Adipose tissue (tissue), 3 donors: ENCODE data around the gene BSDC1. TPM values are rescaled to one million over a fixed set of nuclear protein-coding genes. Genes with fewer than 3 reads are reported as not detected.
"Not testable (repeated sequence)": the region's sequence is repeated elsewhere in the genome, so short reads cannot be mapped to it uniquely, and the experiment has no call there.

Experiments used
- H3K27ac ChIP-seq: one replicate; pipeline ENCODE4 v1.5.1; 2013; ENCODE audit warnings: low read depth, low read length
- WGBS, 3 donors: extraction: QIAGEN DNeasy Blood & Tissue Kit; methylation state at CpG; one replicate each; pipeline ENCODE4 v1.1.7; 2013; 5-methylcytosine and 5-hydroxymethylcytosine counted together
- polyA plus RNA-seq, 3 donors: library from polyadenylated mRNA; stranded (reverse); fragments of 200-250 nt; gene quantifications; one replicate each; pipeline ENCODE4 v1.2.3, GENCODE V29; 2013
- donor health status: healthy with polysubstance abuse.
- donor health status: Bipolar disorder and iron deficiency.
- donor health status: healthy.

The BSDC1 gene
- polyA plus RNA-seq, 3 donors = 38.7 to 43.1 (median 43.0) TPM

DNA sequence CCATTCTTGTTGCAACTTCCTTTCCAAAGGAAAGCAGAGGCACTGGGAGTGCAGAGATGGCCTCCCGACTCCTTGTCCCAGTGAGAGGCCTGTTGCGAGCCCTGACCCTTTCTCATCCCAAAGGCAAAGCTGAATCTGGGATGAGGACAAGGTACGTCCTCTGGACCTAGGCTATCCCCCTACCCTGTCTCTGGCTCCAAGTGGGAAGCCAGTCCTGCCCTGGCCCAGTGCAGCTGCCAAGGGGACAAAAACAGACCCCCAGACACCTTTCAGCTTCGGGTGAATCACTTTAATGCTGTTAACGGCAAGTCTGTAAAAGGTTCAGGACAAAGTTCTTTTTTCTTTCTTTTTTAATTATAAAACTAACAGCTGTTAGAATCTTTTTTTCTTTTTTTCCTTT lies 29.4 kb downstream of the BSDC1 start:
- H3K27ac ChIP-seq = no peak overlapping the region
- 88 to 92% (median 89%) methylated on average over 5 of the region's 5 CpGs for WGBS, 3 donors

DNA sequence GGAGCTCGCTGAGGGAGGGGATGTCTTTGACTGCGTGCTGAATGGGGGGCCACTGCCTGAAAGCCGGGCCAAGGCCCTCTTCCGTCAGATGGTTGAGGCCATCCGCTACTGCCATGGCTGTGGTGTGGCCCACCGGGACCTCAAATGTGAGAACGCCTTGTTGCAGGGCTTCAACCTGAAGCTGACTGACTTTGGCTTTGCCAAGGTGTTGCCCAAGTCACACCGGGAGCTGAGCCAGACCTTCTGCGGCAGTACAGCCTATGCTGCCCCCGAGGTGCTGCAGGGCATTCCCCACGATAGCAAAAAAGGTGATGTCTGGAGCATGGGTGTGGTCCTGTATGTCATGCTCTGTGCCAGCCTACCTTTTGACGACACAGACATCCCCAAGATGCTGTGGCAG lies 30.5 kb downstream of the BSDC1 start:
- H3K27ac ChIP-seq = no peak overlapping the region
- 85 to 93% (median 90%) methylated on average over 12 of the region's 12 CpGs for WGBS, 3 donors

DNA sequence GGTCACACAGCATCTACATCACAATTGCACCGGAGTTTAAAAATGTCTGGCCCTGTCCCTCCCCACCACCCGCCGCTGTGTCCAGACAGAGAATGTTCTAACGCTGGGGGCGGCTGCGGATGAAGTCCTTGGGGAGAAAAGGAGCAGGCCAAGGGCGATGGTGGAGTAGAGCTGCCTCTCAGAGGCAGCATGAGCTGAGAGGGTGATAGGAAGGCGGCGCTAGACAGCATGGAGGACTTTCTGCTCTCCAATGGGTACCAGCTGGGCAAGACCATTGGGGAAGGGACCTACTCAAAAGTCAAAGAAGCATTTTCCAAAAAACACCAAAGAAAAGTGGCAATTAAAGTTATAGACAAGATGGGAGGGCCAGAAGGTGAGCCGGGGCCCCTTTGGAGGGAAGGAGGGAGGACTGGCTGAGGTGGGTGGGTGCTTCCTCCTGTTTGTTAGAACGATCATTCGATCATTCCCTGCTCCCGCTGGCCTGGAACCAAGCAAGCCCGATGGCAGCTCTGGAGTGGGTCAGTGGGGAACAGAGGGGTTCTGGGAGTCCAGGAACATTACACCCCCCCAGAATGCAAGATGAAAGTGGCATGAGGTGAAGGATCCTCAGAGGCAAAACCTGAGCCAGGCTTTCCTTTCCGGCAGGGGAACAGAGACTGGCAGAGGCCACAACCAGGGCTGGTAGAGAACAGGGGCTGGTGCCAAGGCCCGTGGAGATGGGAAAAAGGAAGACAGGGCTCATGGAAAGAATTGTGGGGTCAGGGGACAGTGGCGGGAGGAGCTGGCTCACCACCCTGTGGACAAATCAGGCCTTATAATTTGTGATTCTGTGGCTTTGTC lies 31.5 kb downstream of the BSDC1 start, which contains the start of the genes FAM229A and TSSK3:
Gene FAM229A (minus strand): TSS at position 12 of the 840 bp plus-strand sequence. CDS start 394 bp downstream, outside the sequence.
Gene TSSK3 (plus strand): TSS at position 66 of the 840 bp plus-strand sequence. CDS start 163 bp downstream, at position 229.
- peak within 1 kb of the TSS; percentile 21 for H3K27ac ChIP-seq
- 63 to 68% (median 65%) methylated on average over 17 of the region's 17 CpGs for WGBS, 3 donors

DNA sequence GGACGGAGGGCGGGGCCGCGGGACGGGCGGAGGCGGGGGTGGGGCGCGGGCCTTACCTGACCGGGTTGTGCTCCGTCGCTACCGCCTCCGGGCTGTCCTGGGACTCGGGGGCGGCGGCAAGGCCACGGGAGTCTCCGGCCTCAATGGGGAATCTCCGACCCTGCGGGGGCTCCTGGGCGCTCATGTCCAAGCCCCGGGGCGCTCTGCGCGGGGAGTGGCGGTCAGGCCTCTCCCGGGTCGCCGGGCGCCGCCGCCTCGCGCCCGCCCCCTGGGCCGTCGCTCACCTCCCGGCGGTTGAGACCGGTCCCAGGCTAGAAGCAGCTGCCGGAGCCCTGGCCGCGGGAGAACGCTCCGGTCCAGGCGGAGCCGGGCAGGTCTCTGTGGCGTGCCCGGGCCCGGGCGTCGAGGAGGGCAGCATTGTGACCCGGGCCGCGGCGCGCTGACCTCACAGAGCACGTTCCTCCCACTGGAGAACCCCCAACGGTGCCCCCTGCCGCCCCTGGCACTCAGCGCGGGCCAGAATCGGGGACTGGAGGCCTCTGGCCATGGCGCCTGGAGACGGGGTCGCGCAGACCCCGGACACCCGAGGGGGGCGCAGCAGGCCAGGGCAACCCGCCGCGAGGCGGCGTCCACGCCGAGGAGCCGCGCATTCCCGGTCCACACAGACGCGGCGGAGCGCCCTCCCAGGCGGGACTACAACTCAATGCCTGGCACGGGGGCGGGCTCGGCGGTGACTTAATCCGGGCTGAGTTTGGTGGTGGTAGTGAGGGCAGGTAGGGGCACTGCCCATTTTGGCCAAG lies 32.4 kb downstream of the BSDC1 start:
- H3K27ac ChIP-seq = peak overlapping the region; percentile 21
- 1 to 3% (median 3%) methylated on average over 70 to 91 of the region's 91 CpGs for WGBS, 3 donors

DNA sequence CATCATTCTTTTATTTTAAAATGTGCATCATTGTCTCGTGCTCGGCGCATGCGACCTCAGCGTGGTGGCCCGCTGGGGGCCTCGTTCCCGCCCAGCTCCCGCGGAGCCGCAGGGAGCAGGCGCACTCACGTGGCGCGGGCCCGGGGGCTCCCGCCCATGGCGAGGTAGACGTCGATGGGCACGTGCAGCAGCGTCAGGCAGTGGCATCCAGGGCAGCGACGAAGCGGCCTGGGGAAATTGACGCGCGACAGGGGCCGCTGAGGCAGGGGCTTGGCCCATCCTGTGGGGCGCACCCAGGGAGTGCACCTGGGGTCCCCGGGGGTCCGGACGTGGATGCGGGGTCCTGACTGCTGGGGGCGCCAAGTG lies 33.0 kb downstream of the BSDC1 start:
- H3K27ac ChIP-seq = no peak overlapping the region
- 54 to 65% (median 64%) methylated on average over 35 of the region's 35 CpGs for WGBS, 3 donors

DNA sequence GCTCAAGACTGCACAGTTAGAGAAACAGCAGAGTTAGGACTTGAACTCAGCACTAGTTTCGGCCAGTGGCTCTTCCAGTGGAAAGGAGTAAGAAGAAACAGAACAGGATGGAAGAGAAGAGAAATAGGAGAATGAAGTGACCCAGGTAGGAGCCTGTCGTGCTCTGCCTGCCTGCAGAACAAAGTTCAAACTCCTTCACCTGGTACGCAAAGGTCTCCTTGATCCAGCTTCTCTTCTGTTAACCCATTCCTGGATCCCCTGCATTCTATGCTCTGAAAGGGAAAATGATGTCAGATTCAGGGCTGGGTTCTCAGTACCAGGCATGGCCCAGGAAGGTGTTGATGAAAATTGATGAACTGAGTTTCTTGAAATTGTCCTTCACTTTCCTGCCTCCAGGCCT lies 35.8 kb downstream of the BSDC1 start:
- H3K27ac ChIP-seq = no peak overlapping the region
- 51 to 94% (median 78%) methylated on average over 3 of the region's 3 CpGs for WGBS, 3 donors

DNA sequence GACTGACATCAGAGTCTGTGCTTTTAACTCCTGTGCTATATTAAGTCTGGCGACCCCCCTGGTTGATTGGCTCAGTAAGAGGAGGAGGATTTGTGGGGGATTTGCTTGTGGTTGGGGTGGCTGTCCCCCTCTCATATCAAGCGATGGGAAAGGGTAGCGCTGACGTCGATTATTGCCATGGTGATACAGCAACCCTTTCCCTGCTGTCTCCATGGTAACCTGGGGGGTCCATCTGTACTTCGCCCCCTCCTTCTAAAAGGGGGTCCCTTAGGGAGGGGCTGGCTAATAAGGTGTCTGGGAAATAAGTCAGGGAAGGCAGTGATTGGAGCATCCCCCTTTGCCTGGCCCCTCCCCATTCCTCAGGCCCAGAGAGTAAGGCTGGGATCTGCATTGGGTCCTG lies 36.6 kb downstream of the BSDC1 start:
- no peak overlapping the region for H3K27ac ChIP-seq
- WGBS, 3 donors = 74 to 79% (median 78%) methylated on average over 6 of the region's 6 CpGs

DNA sequence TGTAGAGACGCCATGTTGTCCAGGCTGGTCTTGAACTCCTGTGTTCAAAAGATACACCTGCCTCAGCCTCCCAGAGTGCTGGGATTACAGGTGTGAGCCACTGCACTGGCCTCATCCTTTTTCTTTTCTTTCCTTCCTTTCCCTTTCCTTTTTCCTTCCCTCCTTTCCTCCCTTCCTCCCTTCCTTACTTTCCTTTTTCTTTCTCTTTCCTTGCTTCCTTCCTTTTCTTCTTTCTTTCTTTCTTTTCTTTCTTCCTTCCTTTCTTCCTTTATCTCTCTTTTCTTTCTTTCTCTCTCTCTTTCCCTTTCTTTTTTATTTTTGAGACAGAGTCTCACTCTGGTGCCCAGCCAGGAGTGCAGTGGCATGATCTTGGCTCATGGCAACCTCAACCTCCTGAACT lies 37.8 kb downstream of the BSDC1 start:
- 95 to 100% (median 96%) methylated on average over 1 of the region's 1 CpG for WGBS, 3 donors
- H3K27ac ChIP-seq = no peak overlapping the region

DNA sequence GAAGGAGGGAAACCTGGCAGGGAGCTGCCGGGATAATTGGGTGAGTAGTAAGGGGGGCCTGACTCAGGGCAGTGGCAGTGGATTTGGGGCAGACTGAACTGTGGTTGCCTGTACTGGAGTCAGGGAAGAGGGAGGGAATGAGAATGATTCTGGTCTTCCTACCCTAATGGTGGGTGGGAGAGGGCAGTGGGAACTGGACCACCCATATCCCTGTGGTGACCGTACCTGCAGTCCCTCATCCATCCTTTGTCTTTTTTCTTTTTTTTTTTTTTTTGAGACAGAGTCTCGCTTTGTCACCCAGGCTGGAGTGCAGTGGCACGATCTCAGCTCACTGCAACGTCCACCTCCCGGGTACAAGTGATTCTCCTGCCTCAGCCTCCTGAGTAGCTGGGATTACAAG lies 38.5 kb downstream of the BSDC1 start:
- WGBS, 3 donors = 92 to 96% (median 92%) methylated on average over 6 of the region's 6 CpGs
- not testable (repeated sequence) for H3K27ac ChIP-seq

DNA sequence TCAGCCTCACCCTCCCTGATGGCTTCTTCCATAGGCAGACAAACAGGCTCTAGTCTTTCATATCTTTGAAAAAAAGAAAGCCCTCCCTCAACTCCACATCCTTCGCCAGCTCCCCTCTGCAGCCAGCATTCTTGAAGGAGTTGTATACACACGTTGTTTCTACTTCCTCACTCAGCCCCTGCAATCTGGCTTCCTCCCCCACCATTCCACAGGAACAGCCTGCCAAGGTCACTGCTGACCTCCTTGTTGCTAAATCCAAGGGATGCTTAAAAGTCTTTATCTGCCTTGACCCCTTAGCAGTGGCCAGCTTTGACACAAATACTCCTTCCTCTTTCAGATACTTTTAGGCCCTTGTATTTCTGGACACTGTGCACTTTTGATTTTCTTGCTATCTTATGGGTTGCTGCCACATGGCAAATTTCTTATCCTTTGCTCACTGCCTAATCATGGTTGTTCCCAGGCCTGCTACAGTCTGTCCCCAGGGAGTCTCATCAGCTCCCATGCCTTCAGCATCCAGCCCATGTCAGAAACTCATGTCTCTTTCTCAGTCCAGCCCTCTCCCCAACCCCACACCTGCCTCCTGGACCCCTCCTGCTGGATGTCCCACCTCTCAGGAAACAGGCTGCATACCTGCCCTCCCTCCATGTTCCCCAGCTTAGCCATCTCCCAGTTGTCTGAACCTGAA lies 40.2 kb downstream of the BSDC1 start:
- no peak overlapping the region for H3K27ac ChIP-seq
- 34 to 39% (median 39%) methylated on average over 2 of the region's 2 CpGs for WGBS, 3 donors

DNA sequence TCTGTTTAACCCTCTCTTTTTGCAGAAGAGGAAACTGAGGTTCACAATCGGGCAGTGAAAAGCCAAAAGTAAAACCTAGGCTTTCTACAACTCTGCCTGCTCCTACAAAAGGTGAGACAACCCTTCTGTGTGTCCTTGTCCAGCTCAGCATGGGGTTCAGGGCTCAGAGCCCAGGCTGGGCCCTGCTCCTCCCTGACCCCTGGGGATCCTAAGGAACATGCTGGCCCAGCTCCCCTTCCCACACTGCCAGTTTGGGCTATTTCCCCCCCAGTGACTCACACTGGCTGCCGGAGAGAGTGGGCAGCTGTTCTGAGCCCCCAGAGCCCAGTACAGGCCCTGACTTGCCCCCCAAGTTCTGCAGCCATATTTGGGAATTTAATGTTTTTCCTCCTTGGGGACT lies 40.8 kb downstream of the BSDC1 start:
- 39 to 80% (median 40%) methylated on average over 2 of the region's 2 CpGs for WGBS, 3 donors
- H3K27ac ChIP-seq = no peak overlapping the region

DNA sequence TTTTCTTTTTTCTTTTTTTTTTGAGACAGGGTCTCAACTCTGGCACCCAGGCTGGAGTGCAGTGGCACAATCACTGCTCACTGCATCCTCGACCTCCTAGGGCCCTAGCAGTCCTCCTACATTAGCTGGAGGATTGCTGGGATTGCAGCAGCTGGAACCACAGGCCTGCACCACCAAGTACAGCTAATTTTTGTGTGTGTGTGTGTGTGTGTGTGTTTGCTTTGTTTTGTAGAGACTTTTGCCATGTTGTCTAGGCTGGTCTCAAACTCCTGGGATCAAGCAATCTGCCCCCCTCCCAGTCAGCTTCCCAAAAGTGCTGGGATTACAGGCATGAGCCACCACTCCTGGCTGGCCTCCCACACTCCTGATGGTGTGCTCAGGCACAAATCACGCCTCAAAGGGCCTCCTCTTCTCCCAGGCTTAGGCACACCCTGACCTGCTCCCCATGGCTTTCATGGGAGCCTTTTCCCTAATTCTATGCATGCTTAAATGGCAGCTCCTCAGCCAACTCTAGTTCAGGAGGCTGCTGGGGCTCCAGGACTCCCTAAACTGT lies 41.3 kb downstream of the BSDC1 start:
- 61 to 73% (median 61%) methylated on average over 2 of the region's 2 CpGs for WGBS, 3 donors
- H3K27ac ChIP-seq = no peak overlapping the region

DNA sequence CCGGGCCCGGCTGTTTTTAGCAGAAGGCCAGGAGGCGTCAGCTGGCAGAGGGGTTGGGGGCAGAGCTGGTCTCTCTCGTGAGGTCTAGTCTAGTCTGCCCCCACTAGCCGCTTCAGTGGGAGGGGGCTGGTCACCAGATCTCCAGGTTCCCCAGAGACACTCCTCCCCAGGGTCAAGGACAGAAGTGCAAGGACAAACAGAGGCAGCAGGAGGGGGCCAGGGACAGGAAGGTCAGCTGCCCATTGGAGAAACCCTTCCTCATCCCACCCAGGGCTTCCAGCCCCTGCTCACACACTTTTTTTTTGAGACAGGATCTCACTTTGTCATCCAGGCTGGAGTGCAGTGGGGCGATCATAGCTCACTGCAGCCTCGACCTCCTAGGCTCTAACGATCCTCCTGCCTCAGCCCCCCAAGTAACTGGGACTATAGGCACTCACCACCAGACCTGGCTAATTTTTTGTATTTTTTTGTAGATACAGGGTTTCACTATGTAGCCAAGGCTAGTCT lies 41.9 kb downstream of the BSDC1 start:
- 32 to 50% (median 46%) methylated on average over 8 of the region's 8 CpGs for WGBS, 3 donors
- H3K27ac ChIP-seq = no peak overlapping the region

DNA sequence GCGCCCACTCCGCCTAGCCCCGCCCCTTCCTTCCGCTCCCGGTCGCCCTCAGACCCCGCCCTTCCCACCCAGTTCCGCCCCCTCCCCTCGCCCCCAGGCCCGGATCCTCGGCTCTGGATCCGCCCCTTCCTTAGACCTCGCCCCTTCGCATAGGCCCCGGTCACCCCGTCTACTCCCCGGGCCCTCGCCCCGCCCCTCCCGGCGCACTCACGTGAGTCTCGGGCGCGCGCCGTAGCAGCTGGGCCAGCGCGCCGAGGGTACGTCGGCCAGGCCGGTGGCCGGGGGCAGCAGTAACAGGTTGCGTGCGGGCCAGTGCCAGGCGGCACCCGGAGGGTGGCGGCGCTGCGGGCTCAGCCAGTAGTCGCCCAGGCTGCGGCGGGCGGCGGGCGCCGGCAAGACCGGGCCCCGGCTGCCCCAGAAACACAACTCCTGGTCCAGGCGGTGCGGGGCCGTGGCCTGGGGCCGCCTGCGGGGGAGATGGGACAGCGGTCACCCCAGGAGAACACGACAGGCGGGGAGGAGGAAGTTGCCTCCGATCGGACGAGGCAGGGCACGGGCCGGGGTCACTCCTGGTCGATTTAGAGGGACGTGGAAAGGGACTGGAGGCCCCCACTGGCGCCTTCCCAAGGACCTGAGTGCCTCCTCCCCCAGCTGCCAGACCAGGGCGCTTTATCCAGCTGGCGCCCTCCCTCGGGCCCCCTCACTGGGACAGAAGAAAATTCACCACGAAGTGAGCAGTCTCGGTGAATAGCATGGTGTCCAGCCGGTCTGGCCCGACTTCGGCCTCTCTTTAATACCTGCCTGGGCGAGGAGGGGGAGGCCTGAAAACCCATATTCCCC lies 42.6 kb downstream of the BSDC1 start:
- 0 to 2% (median 2%) methylated on average over 62 to 75 of the region's 75 CpGs for whole genome bisulfite sequencing, 3 donors
- H3K27ac ChIP-seq = no peak overlapping the region

DNA sequence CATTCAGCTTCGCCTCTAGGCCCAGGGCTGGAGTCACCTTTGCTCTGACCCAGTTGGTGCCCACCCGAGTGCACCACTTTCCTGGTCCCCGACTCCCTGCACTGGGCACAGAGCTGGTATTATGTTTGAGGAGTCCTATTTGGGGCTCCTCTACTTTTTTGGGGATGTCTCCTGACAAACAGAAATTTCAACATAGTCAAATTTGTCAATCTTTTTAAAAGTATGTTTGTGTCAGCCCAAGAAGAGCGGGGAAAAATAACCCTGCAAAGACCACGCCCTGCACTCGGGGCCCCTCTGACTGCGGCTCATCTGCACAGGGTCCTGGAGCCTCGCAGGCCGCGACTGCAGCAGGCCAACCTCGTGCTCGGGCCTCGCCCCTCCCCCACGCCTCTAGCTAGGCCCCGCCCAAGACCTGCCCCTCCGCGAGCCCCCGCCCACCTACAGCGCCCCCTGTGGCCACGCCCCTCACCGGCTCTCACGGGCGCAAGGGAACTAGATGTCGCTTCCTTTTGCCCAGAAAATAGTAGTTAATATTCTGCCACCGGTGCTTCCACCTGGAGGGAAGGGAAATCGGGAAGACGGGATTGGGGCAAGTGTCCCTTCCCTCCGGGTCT lies 43.3 kb downstream of the BSDC1 start:
- no peak overlapping the region for H3K27ac ChIP-seq
- WGBS, 3 donors = 20 to 24% (median 21%) methylated on average over 26 to 28 of the region's 28 CpGs

DNA sequence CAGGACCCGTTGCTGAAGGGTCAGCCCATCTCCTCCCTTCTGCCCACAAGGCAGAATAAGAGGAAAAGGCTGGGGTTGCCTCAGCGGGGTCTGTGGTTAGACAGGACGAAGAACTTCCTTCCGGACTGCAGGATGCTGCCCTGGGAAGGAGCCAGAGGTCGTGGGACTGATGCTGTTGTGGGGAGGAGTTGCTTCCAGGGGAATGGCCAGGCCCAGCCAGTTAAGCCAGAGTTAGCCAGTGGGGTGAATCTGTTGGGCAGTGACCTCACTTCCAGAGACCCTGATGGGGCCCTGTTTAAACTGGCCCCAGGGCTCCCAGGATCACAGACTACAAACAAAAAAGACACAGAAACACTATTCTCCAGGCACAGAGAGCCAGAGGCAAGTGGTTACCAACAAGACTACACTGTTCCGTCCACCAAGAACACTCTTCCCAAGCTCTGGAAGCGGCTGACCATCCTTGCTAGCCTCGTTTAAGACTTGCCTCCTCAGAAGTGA lies 45.0 kb downstream of the BSDC1 start:
- H3K27ac ChIP-seq = no peak overlapping the region
- WGBS, 3 donors = 31 to 75% (median 33%) methylated on average over 8 of the region's 8 CpGs

DNA sequence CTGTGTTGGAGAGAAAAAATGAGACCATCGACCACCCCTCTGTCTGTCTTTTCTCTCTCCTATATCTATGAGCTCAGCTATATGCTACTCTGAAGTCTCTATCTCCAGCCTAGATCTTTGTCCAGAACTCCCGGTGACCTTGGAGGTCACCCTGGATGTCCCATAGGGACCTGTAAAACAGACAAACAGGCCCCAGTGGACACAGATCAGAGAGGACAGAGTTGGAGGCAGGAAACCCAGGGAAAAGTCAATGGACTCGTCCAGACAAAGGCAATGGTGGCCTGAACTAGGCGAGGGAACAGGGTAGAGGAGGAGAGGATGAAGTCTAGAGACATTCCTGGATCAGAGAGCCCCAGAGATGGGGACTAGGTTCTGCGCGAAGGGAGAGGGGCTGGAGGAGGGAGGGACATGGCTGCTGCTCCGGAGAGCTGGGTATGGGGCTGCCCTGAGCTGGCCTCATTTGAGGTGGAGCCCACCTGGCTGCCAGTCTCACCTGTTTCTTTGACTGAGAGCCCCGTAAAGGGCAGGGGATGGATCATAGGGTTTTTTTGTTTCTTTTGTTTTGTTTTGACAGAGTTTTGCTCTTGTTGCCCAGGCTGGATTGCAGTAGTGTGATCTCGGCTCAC lies 47.6 kb downstream of the BSDC1 start:
- H3K27ac ChIP-seq = no peak overlapping the region
- WGBS, 3 donors = 81 to 90% (median 87%) methylated on average over 9 of the region's 9 CpGs
